Right lung (tissue), 5 donors: ENCODE data around the gene PTTG2. TPM values are rescaled to one million over a fixed set of nuclear protein-coding genes. Genes with fewer than 3 reads are reported as not detected.

Experiments used
- DNase-seq, 2 donors: peaks; one replicate each; pipeline ENCODE4 v3.0.0-alpha.2; 2013
- polyA plus RNA-seq, 5 donors: library from polyadenylated mRNA; unstranded; fragments of 120-200 nt; gene quantifications; one replicate each; pipeline versions ENCODE4 v1.2.1 to v1.2.3, GENCODE V29; 2013; ENCODE audit warnings: inconsistent platforms in 1 of 5, low replicate concordance in 1 of 5; ENCODE audit not compliant: insufficient read length in 5 of 5, insufficient read depth in 1 of 5

Gene PTTG2
- polyA plus RNA-seq, 5 donors = not detected

- DNase-seq = no peak
These were observed 23.8 kb downstream of the PTTG2 start for GRCh38 chr4:37983951-37984350.

- no peak for DNase-seq
These were observed 25.6 kb downstream of the PTTG2 start for GRCh38 chr4:37985730-37986275.

DNA sequence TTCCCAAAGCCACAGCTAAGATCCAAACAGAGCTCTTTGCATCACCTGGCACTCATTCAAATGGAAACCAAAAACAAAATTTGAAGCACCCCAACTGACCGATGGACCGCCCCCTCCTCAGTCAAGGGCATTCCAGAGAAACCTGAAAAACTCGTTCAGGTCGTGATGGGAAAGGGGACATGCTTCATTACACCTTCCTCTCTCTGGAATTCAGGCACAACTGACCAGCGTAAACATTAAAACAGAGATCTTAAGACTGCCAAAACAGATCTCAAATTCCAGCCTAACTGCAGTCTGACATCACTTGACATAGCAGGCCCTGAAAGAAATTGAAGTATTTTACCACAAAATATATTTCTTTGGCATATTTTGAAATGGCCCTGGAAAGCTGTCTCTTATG is 28.5 kb downstream of the PTTG2 start:
- no peak for DNase-seq

DNA sequence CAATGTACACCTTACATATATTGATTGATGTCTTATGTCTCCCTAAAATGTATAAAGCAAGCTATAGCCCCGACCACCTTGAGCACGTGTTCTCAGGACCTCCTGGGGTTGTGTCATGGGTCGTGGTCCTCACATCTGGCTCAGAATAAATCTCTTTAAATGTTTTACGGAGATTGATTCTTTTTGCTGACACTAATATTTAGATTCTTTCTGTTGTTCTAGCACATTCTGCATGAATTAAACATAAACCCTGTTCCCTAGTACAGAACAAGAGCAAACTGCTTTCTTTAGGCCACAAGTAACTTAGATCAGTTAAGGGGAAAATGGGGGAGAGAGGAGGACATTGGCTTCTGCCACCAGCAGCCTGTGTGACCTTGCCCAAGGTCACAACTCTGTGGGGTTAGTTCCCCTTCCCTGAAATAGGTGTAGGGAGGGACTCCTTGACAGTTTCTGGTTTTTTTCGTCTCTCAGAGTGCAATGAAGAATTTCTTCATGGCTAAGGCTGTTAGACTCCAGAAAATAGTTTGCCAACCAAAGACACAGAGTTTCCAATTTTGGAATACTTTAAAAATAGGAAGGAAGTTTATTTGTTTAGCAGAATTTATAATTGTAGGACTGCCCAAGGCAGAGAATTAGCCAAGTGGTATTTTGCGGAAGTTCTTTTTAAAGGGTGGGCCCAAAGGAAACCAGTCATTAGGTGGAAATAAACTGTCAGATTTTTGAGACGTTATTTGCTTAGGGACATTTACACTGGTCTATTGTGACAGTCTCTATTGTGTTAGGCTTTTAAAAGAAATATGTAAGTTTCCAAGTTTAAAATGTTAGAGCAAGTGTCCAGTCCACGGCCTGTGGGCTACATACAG is 29.4 kb downstream of the PTTG2 start:
- DNase-seq = no peak

- DNase-seq = no peak
These were observed 30.6 kb downstream of the PTTG2 start for GRCh38 chr4:37990731-37991245.

GRCh38 chr4:37991623-37992410 is 31.6 kb downstream of the PTTG2 start:
- DNase-seq = no peak

DNA sequence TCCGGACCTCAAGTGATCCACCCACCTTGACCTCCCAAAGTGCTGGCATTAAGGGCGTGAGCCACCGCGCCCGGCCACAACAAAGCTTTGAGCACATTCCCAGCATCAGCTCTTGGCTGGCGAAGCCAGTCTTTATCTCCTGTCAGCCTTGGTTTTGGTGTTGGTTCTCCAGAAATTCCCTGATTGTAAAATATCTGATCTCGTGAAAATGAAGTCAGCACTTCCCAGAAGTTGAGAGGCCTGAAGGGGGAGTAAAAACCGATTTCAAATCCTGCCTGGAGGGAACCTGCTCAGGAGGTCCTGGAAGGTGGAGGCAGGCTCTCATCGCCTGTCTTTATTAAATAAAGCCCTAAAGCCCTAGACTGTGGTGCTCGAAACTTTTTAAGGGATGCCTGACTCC is 33.6 kb downstream of the PTTG2 start:
- no peak for DNase-seq

- no peak for DNase-seq
These were observed 34.4 kb downstream of the PTTG2 start for GRCh38 chr4:37994569-37994968.

- DNase-seq = no peak
These were observed 35.2 kb downstream of the PTTG2 start for GRCh38 chr4:37995299-37995821.

- DNase-seq = no peak
These were observed 36.0 kb downstream of the PTTG2 start for GRCh38 chr4:37995981-37996775.

- DNase-seq = no peak
These were observed 38.0 kb downstream of the PTTG2 start for GRCh38 chr4:37998226-37998625.

DNA sequence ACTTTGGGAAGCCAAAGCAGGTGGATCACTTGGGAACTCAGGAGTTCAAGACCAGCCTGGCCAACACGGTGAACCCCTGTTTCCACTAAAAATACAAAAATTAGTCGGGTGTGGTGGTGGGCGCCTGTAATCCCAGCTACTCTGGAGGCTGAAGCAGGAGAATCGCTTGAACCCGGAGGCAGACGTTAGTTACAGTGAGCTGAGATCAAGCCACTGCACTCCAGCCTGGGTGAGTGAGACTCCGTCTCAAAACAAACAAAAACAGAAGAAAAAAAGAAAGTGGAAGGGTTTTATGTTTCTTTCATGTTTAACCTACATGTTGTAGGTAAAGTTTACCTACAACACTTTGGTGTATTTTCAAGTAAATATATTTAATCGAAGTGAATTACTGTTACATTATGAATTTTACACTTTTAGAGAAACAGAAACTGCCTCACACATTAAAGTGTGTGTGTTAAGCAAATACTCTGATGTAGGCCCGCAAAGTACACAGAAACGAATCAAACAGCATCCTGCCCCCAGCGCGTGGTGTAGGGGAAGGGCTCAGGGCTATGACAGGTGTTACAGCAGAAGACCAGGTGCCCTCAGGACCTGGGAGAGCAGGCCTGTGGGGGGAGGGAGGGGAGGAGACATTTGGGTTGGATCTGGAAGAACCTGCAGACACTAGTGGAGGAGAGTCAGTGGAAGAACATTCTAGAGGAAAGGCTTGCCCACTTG is 39.0 kb downstream of the PTTG2 start:
- no peak for DNase-seq

DNA sequence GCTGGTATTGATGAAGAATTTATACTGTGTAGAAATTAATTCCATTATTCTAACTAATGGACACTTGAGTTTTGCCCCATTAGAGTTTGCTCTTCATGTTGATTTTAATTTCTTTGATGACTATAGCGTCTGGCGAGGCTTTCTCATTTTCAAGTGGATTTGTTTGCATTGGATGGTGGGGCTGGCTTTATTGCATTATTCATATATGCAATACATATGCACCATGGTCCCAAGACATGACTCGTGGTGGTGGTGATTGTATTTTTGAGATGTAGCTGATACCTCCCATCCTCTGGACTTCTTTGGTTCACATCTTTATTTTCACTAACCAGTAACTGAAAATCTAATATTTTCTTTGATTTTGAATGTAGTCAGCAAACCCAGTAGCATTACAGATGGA is 39.8 kb downstream of the PTTG2 start:
- no peak for DNase-seq

GRCh38 chr4:38001927-38002326 is 41.7 kb downstream of the PTTG2 start:
- DNase-seq = no peak

GRCh38 chr4:38002451-38003071 is 42.4 kb downstream of the PTTG2 start:
- no peak for DNase-seq

- DNase-seq = no peak
These were observed 42.9 kb downstream of the PTTG2 start for GRCh38 chr4:38003102-38003501.

DNA sequence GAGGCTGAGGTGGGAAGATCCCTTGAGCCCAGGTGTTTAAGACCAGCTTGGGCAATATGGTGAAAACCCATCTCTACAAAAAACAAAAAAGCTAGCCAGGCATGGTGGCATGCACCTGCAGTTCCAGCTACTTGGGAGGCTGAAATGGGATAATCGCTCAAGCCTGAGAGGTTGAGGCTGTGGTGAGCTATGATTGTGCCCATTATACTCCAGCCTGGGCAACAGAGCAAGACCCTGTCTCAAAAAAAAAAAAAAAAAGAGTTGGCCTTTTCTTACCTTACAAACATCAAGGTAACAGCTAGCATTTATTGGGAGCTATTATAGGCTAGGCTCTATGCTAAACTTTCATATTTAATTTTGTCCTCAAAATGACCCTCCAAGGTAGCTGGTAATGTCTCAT is 43.4 kb downstream of the PTTG2 start:
- no peak for DNase-seq

DNA sequence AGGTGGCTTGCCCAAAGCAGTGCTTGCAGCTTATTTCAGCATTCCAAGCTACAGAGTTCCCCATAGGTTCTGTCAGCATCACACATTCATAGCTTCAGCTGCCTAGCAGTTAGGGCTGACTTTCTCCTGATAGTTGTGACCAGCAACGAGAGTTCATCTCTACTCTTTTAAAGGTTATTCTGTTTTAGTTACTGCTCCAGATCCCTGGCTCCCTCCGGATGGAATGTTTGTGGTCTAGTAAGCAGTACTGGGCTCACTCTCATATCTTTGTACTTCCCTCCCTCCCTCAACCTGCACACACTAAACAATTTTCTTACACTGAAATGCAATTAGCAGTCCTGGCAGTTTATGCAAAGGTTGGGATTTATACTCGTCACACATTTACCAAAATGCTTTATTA is 43.9 kb downstream of the PTTG2 start:
- DNase-seq = no peak

DNA sequence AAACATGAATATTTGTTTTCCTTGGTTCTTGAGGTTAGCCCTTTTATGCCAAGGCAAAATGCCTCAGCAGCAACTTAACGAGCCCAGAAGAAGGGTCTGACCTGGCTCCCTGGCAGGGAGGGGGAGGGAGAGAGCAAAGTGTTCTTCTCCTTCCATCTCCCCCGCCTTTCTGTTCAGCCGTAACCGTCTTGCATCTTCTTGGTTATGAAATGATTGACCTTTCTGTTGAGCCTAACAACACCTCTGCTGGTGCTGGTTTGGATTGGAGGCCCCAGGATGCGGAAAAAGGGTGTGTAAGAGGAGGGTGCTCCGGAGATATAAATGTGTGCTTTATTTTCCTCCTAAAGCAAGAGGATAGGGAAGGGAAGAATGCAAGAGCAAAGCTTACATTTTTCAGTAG is 44.7 kb downstream of the PTTG2 start:
- DNase-seq = no peak

DNA sequence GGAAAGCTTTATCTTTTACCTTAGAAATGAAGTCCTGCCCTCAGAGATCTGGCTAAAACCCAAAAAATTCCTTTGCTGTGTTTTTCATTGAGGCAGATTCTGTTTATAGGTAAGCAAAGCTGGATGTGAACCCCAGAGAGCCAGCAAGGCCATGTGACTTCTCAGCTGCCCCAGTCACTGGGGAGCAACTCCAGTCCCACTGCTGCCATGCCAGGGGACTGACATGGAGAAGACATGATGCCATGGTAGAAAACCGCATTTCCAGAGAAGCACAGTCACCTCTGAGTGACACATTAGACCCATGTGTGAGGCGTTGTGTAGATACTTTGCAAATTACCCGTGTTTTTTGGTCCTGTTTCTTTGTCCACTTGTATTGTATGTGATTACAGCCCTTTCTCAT is 45.4 kb downstream of the PTTG2 start:
- DNase-seq = no peak
